HEK293 (cell line): Measurements from ENCODE around the gene ZNF35.

Experiments
- CTCF ChIP-seq: fragments of 450-650 bp; formaldehyde crosslinking; IDR thresholded peaks from 2 replicates; pipeline ENCODE4 v1.5.1; 2016; ENCODE audit warnings: missing biosample characterization, missing genetic modification characterization
- MEIS1 ChIP-seq: sonication (generic); formaldehyde crosslinking; IDR thresholded peaks from 2 replicates; pipeline ENCODE4 v1.8.1; 2022; ENCODE audit warnings: missing genetic modification reagents, mild to moderate bottlenecking, borderline replicate concordance
- PATZ1 ChIP-seq: fragments of 450-650 bp; formaldehyde crosslinking; IDR thresholded peaks from 2 replicates; pipeline ENCODE4 v1.5.1; 2016; ENCODE audit warnings: missing biosample characterization, missing genetic modification characterization
- PRDM1 ChIP-seq: fragments of 450-650 bp; formaldehyde crosslinking; IDR thresholded peaks from 2 replicates; pipeline ENCODE4; 2016; ENCODE audit warnings: missing biosample characterization, missing genetic modification characterization
- REST ChIP-seq: fragments of 450-650 bp; formaldehyde crosslinking; IDR thresholded peaks from 2 replicates; pipeline ENCODE4 v1.5.1; 2016; ENCODE audit warnings: missing biosample characterization, missing genetic modification characterization
- TCF7L2 ChIP-seq: IDR thresholded peaks from 2 replicates; pipeline ENCODE4 v1.6.1; 2011; ENCODE audit warnings: low read depth, mild to moderate bottlenecking, inconsistent platforms, low read length, moderate library complexity, borderline replicate concordance
- ZNF24 ChIP-seq: fragments of 450-650 bp; formaldehyde crosslinking; IDR thresholded peaks from 2 replicates; pipeline ENCODE4 v1.5.1; 2016; ENCODE audit warnings: missing biosample characterization, missing genetic modification characterization
- ZNF274 ChIP-seq, 2 experiments: fragments of 200-500 bp in 1 of 2; fragments of 450-650 bp in 1 of 2; sonication (Bioruptor generic) in 1 of 2; formaldehyde crosslinking in 1 of 2; IDR thresholded peaks; 2 replicates each; pipeline versions ENCODE4 v1.5.1 to v1.6.1; 2014 to 2016; ENCODE audit warnings: borderline replicate concordance in 1 of 2, inconsistent platforms in 1 of 2, low read length in 1 of 2, missing biosample characterization in 1 of 2, missing genetic modification characterization in 1 of 2
- ZNF549 ChIP-seq: fragments of 450-650 bp; IDR thresholded peaks from 2 replicates; pipeline ENCODE4 v1.5.1; 2018; ENCODE audit warnings: missing biosample characterization, missing genetic modification characterization, mild to moderate bottlenecking, inconsistent platforms, moderate library complexity

GRCh38 chr3:44647771-44648170 lies 761 bp upstream of the ZNF35 start:
- TF ChIP-seq CTCF, result no peak
- TF ChIP-seq REST (tag by site-specific recombination), result no peak
- TF ChIP-seq PATZ1, result no peak
- no peak for TF ChIP-seq ZNF24 (tag by site-specific recombination)
- no peak for TF ChIP-seq PRDM1 (tag by site-specific recombination)
- no peak for TF ChIP-seq MEIS1 (CRISPR knock-in tag)
- no peak for TF ChIP-seq ZNF549
- no peak for TF ChIP-seq ZNF274 (IDR thresholded peaks at IDR 0.05; ENCODE audit: low read length)
- no peak for TF ChIP-seq ZNF274 (tag by site-specific recombination; IDR thresholded peaks at IDR 0.05; ENCODE audit: borderline replicate concordance)
- no peak for TF ChIP-seq TCF7L2
